GM21360 (cell line): ENCODE data around the gene CYP2A7.
"Not testable (repeated sequence)": the region's sequence is repeated elsewhere in the genome, so short reads cannot be mapped to it uniquely, and the experiment has no call there.

Experiments
- ATAC-seq: cut with Tn5 transposase; IDR thresholded peaks from one replicate; pipeline ENCODE4 v1.9.1; 2021; ENCODE audit warnings: mild to moderate bottlenecking, moderate library complexity; ENCODE audit not compliant: unreplicated experiment

Gene CYP2A7

DNA sequence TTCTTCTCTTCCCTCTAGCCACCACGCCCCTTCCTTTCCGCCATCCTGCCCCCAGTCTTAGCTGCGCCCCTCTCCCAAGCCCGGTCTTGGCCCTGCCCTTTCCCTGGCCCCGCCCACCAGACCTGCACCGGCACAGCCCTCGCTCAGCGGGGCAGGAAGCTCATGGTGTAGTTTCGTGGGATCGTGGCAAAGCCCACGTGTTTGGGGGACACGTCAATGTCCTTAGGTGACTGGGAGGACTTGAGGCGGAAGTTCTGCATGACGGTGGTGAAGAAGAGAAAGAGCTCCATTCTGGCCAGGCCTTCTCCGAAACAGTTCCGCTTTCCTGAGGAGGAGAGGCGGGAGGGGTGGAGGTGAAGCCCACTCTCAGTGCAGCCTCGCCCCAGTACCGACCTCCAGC lies 38.4 kb downstream of the CYP2A7 start:
- not testable (repeated sequence) for ATAC-seq

DNA sequence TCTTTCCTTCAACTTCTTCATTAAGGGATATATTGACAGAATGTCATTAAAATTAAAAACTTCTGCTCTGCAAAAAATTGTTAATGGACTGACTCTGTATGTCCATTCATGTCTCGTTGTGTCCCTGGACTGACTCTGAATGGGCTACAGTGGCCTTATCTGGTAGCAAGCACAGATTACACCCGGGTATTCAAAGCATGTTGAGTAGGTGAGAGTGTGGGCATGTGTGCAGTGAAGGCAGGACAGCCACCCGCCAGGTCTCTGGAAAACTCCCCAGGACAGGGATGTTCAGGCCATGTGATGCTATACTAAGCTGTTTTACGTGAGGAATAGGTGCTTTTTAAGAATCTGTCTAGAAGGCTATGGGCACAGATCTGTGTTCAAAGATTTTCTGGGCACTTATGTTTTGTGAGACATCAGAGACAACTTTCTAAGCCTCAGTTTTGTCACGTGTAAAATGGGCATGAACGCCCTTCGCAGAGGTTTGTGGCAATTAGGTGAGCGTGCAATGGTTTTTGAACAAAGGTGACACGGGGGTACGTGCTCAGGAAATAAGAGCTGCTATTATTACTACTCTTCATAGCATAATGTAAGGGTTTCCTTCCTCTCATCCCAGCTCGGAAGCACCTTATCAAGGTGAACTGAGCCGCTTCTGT lies 38.9 kb downstream of the CYP2A7 start:
- ATAC-seq: not testable (repeated sequence)

DNA sequence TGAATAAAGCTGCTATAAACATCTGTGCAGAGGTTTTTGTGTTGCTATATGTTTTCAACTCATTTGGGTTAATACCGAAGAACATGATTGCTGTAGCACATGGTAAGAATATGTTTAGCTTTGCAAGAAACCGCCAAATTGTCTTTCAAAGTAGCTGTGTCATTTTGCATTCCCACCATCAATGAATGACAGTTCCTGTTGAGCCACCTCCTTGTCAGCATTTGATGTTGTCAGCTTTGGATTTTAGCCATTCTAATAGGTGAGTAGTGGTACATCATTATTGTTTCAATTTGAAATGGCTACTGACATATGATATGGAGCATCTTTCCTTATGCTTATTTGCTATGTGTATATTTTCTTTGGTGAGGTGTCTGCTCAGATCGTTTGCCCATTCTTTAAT lies 40.0 kb downstream of the CYP2A7 start:
- ATAC-seq: not testable (repeated sequence)

DNA sequence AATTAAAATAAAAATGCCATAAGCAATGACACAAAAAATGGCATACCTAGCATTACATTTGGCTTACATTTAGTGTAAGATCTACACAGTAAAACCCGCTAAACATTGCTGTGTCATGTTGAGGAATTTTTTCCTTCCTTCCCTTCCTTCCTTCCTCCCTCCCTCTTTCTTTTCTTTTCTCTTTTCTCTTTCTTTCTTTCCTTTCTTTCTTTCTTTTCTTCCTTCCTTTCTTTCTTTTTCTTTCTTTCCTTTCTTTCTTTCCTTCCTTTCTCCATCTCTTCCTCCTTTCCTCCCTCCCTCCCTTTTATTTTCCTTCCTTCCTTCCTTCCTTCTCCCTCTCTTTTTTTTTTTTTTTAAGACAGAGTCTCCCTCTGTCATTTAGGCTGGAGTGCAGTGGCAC lies 43.6 kb downstream of the CYP2A7 start:
- ATAC-seq: not testable (repeated sequence)

DNA sequence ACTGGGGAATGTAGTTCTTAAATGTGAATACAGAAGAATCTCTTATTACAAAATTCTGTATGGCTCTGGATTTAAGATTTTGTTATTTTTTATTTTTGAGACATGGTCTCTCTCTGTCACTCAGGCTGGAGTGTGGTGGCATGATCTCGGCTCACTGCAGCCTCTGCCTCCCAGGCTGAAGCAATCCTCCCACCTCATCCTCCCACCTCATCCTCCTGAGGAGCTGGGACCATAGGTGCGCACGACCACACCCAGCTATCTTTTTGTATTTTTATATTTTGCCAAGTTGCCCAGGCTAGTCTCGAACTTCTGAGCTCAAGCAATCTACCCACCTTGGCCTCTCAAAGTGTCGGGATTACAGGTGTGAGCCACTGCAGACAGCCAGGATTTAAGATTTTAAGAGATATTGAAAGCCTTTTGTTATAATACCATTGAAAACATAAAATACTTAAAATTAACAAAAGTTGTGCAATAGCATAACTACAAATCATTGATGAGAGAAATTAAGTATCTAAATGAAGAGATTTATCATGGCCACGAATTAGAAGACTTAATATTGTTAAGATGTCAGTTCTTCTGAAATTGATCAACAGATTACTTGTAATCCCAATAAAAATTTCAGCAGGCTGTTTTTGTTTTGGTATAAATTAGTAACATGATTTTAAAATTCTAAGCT lies 45.1 kb downstream of the CYP2A7 start:
- no peak for ATAC-seq

DNA sequence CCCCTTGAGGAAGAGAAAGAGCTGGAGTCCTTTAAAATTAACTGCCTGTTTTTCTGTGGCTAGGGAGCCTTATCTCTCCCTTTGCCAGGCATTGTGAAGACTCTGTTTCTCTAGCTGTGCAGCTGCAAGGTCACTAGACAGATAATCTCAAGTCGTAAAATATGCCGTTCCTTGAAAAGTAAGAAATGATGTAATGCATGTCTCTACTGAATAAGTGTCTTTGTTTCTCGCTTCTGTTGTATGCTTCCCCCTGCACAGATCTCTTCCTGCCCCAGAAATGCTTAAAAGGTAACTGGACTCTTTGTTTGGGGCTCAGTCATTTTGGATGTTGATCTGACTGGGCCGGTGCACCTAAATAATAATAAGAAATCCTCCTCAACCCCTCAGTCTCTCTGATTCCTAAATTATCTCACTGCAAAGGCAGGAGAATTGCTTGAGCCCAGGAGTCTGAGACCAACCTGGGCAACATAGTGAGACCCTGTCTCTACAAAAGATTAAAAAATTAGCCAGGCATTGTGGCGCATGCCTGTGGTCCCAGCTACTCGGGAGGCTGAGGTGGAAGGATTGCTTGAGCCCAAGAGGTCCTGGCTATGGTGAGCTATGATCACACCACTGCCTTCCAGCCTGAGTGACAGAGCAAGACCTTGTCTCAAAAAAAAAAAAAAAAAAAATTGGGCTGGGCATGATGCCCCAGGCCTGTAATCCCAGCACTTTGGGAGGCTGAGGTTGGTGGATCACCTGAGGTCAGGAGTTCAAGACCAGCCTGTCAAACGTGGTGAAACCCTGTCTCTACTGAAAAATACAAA lies 48.1 kb downstream of the CYP2A7 start:
- not testable (repeated sequence) for ATAC-seq

DNA sequence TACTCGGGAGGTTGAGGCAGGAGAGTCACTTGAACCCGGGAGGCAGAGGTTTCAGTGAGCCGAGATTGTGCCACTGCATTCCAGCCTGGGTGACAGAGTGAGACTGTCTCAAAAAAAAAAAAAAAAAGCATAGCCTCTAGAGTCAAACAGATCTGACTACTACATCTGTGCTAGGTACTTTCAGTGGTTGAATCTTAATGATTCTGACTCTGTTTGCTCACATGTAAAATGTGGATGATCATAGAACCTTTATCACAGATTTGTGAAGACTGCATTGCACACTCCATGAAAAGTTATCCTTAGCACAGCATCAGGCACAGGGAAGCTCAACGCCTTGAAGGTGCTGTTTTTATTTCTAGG lies 49.6 kb downstream of the CYP2A7 start:
- not testable (repeated sequence) for ATAC-seq

DNA sequence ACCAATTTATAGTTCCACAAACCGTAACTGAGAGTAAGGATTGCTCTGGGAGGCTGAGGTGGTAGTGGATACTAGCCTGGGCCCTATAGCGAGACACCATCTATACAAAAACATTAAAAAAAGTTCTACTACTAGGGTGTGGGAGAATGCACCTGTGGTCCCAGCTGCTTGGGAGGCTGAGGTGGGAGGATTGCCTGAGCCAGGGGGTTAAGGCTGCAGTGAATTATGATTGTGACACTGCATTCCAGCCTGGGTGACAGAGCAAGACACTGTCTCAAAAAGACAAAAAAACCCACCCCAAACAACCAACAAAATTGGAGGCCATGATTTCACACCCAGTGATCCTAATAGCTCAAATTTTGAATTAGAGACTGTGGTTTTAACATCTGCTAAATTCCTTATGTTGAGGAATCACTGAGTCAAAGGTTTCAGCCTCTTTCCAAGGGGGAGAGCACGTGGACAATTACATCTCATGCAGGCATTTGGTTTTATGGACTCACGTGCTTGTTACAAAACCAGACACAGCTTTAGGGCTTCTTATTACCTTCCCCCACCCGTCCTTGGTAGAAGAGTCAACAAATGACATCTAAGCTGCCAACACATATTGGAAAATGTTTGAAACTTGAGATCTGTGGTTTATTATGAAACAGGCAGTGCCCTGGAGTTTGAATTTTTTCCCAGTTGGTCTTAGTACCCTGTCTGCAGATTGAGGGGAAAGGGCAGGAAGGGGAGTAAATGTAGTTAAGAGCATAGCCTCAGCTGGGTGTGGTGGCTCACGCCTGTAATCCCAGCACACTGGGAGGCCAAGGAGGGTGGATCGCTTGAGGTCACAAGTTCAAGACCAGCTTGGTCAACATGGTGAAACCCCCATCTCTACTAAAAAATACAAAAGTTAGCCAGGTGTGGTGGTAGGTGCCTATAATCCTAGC lies 50.3 kb downstream of the CYP2A7 start:
- ATAC-seq: no peak

DNA sequence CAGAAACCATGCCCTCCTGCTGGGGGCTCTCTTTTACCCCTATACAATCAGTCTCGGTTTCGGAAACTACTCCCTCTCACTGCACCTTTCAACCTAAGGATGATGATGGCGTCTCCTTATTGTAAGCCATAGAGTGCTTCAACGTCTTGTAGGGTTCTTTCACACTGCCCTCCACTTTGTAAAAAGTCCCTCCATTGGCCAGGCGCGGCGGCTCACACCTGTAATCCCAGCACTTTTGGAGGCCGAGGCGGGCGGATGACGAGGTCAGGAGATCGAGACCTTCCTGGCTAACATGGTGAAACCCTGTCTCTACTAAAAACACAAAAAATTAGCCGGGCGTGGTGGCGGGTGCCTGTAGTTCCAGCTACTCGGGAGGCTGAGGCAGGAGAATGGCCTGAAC lies 51.3 kb downstream of the CYP2A7 start:
- ATAC-seq: not testable (repeated sequence)

DNA sequence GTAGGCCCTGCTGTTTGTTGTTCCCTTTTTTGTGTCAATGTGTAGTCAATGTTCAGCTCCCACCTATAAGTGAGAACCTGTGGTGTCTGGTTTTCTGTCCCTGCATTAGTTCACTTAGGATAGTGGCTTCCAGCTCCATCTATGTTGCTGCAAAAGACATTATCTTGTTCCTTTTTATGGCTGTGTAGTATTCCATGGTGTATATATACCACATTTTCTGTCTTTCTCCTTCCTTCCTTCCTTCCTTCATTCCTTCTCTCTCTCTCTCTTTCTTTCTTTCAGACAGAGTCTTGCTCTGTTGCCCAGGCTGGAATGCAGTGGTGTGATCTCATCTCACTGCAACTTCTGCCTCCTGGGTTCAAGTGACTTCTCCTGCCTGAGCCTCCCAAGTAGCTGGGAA lies 52.8 kb downstream of the CYP2A7 start:
- ATAC-seq: no peak

DNA sequence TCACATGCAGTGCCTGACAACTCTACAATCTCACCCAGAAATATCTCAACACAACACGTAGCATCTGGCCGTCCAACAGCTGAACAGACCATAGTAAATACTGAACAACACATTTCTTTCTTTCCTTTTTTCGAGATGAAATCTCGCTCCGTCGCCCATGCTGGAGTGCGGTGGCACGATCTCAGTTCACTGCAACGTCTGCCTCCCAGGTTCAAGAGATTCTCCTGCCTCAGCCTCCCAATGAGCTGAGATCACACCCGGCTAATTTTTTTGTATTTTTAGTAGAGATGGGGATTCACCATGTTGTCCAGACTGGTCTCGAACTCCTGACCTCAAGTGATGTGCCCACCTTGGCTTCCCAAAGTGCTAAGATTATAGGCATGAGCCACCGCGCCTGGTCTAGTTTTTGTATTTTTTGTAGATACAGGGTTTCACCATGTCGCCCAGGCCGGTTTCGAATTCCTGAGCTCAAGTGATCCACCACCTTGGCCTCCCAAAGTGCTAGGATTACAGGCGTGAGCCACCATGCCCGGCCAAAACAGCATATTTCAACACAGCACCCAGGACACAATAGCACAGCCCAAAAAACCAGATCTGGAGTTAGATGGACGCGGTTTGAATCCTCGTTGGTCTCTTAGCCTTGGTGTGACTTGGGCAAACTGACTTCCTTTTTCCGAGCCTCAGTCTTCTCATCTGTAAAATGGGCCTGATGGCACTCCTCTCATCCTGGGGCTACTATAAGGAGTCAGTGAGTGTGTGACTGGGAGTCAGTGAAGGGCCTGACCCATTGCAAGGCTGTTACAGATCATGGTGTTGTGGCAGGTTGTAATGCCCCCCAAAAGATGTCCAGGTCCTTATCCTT lies 54.4 kb downstream of the CYP2A7 start:
- ATAC-seq: no peak

DNA sequence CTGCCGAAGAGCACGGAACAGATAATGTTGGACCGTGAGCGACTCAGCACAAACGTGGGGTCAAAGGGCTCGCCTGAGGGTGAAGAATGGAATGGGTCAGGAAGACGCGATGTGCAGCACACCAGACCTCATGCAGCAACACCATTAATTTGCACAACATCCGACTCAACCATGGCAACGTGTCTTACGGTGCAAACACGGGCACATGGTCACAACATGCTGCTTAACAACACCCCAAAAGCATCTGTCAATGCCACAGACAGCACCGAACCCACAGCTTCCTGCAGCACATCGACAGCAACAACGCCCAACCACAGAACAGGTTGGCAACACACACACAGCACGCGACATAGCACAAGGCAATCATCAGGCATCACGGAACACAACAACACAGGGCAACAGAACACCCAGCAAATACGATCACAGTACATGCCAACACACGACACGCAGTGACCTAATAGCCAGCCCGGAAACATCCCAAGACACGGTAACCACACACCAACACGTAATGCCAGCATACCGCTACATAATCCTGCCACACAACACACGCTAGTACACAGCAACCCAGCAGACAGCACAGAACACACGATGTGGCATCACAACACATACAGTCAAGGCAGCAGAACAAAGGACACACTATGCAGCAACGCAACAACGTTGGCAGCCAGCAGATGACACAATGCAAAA lies 55.2 kb downstream of the CYP2A7 start:
- ATAC-seq: not testable (repeated sequence)

DNA sequence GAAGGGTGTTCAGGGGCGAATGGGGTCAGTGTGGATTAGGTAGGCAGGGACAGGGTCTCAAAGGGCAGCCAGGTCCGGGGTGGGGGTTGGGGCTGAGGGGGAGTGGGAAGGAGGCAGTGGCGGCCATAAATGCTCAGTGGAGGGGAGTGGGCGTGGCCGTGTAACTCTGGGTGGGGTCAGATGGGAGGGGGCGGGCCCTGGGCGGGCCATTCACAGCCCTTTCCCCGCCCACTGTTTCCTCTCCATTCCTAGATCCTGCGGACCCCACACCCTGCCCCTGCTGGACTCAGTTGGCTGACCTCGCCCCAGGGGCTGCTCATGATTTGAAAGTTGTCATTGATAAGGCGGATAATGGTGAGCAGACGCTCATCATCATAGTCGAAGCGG lies 55.7 kb downstream of the CYP2A7 start:
- not testable (repeated sequence) for ATAC-seq

DNA sequence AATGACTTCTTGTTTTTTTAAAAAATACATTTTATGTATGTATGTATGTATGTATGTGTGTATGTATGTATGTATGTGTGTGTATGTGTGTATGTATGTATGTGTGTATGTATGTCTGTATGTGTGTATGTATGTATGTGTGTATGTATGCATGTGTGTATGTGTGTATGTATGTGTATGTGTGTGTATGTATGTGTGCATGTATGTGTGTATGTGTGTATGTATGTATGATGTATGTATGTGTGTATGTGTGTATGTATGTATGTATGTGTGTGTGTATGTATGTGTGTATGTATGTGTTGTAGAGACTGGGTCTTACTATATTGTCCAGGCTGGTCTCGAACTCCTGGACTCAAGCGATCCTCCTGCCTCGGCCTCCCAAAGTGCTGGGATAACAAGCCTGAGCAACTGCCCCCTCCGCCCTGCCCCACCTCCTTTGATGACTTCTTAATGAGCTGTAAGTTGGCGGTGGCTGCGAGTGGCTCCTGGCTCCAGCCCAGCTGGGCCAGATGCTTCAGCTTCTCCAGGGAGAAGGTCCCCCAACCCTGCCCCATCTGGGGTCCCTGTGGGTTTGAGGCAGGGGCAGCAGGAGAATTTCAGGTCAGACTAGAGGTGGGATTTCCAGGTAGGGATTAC lies 56.5 kb downstream of the CYP2A7 start:
- not testable (repeated sequence) for ATAC-seq
